GM19240 (cell line): Measurements from ENCODE around the gene PSMB7.

Experiments
- DNase-seq: peaks from one replicate; pipeline ENCODE4 v3.0.0; 2011; ENCODE audit warnings: low spot score; ENCODE audit not compliant: insufficient read length

PSMB7 gene

DNA sequence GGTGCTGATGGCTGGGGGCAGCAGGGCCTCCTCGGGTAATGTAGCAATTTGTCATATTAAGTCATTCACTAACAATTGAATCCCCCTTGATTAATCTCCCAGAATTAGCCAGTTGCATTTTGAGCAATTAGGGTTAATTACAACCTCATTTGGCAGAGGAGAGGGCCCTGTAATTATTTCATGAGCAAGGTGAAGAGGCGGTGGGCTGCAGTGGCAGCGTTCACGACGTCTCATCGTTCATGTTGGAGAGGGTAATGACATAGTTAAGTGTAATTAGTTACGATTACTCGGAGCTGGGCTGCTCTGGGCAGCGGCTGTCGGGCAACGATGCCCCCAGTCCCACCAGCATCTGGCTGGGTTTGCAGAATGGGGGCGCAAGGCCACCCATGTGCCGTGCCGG lies 111.5 kb downstream of the PSMB7 start:
- DNase-seq, result no peak
